IMR-90 (cell line): ENCODE results near the gene FLRT1. TPM values are rescaled to one million over a fixed set of nuclear protein-coding genes. Genes with fewer than 3 reads are reported as not detected.

Experiments
- ATAC-seq: fragments of 200-7000 bp; cut with Tn5 transposase; 2 replicates; pipeline ENCODE4 v1.9.1; 2020; ENCODE audit warnings: low read depth, mild to moderate bottlenecking, moderate library complexity
- BruUV-seq: library from RNA; stranded (reverse); fragments of 400-500 nt; replicated peaks from 2 replicates; lab custom pipeline; 2021; lab: Mats Ljungman, UMichigan
- CTCF ChIA-PET: fragments of 300-600 bp; formaldehyde crosslinking; extraction: SDS; loops from one replicate; lab custom pipeline; 2021; ENCODE audit warnings: antibody characterized with exemption; lab: Yijun Ruan, JAX
- POLR2A ChIA-PET: fragments of 300-600 bp; sonication (Branson Sonifier 250); formaldehyde crosslinking; loops from one replicate; lab custom pipeline; 2022; ENCODE audit warnings: antibody characterized with exemption; ENCODE audit not compliant: unreplicated experiment; lab: Charles Lee
- DNase-seq: peaks from one replicate; pipeline ENCODE4 v3.0.0; 2013
- H2AFZ ChIP-seq: replicated peaks from 2 replicates; pipeline ENCODE3; 2013; ENCODE audit warnings: low read length, mild to moderate bottlenecking; ENCODE audit not compliant: poor library complexity
- H2AK5ac ChIP-seq: 2 replicates; pipeline ENCODE4 v1.6.1; 2013; ENCODE audit warnings: low read depth, low read length, inconsistent platforms
- H2AK9ac ChIP-seq: replicated peaks from 2 replicates; pipeline ENCODE3; 2013; ENCODE audit warnings: mild to moderate bottlenecking, low read depth, low read length, moderate library complexity; ENCODE audit not compliant: poor library complexity
- H2BK120ac ChIP-seq: 2 replicates; pipeline ENCODE4 v1.6.1; 2013; ENCODE audit warnings: low read depth, low read length, inconsistent platforms
- H2BK15ac ChIP-seq: 3 replicates; pipeline ENCODE4 v1.6.1; 2013; ENCODE audit warnings: low read depth, low read length, inconsistent platforms
- H2BK20ac ChIP-seq: 2 replicates; pipeline ENCODE4 v1.6.1; 2013; ENCODE audit warnings: low read depth, mild to moderate bottlenecking, inconsistent platforms, low read length, moderate library complexity
- H2BK5ac ChIP-seq: 2 replicates; pipeline ENCODE4 v1.6.1; 2013; ENCODE audit warnings: mild to moderate bottlenecking, low read depth, low read length, inconsistent platforms; ENCODE audit not compliant: poor library complexity, severe bottlenecking
- H3K14ac ChIP-seq: replicated peaks from 2 replicates; pipeline ENCODE4 v1.6.1; 2013; ENCODE audit warnings: low read depth, low read length, inconsistent platforms
- H3K18ac ChIP-seq: 2 replicates; pipeline ENCODE4 v1.6.1; 2013; ENCODE audit warnings: low read depth, low read length, control low read depth
- H3K23ac ChIP-seq: 2 replicates; pipeline ENCODE4 v1.6.1; 2013; ENCODE audit warnings: low read depth, low read length, inconsistent platforms
- H3K27ac ChIP-seq: 2 replicates; pipeline ENCODE4 v1.5.1; 2013; ENCODE audit warnings: mild to moderate bottlenecking, control low read depth, low read length; ENCODE audit not compliant: insufficient read depth
- H3K27me3 ChIP-seq: 2 replicates; pipeline ENCODE4 v1.6.1; 2013; ENCODE audit warnings: low read length; ENCODE audit not compliant: control insufficient read depth, insufficient read depth
- H3K36me3 ChIP-seq: 2 replicates; pipeline ENCODE4 v1.6.1; 2013; ENCODE audit warnings: low read length, mixed read lengths; ENCODE audit not compliant: control insufficient read depth, insufficient read depth
- H3K4ac ChIP-seq: 2 replicates; pipeline ENCODE4 v1.6.1; 2013; ENCODE audit warnings: low read depth, low read length, inconsistent platforms
- H3K4me1 ChIP-seq: 2 replicates; pipeline ENCODE4 v1.6.1; 2013; ENCODE audit warnings: low read length, mixed read lengths; ENCODE audit not compliant: control insufficient read depth, insufficient read depth
- H3K4me2 ChIP-seq: 2 replicates; pipeline ENCODE4 v1.6.1; 2013; ENCODE audit warnings: low read depth, mild to moderate bottlenecking, control low read depth, low read length, moderate library complexity
- H3K4me3 ChIP-seq: 2 replicates; pipeline ENCODE4 v1.5.1; 2013; ENCODE audit warnings: low read depth, mild to moderate bottlenecking, control low read depth, low read length, moderate library complexity; ENCODE audit not compliant: insufficient read depth
- H3K56ac ChIP-seq: 2 replicates; pipeline ENCODE4 v1.6.1; 2013; ENCODE audit warnings: low read length, inconsistent platforms; ENCODE audit not compliant: insufficient read depth; ENCODE audit errors: extremely low read depth
- H3K79me1 ChIP-seq, 2 experiments: 2 replicates each; pipeline ENCODE4 v1.6.1; 2013; ENCODE audit warnings: low read length in 2 of 2, inconsistent platforms in 1 of 2, low read depth in 1 of 2
- H3K9ac ChIP-seq: 2 replicates; pipeline ENCODE4 v1.6.1; 2013; ENCODE audit warnings: low read depth, low read length, control low read depth
- H3K9me1 ChIP-seq: 2 replicates; pipeline ENCODE4 v1.6.1; 2013; ENCODE audit warnings: low read length, inconsistent platforms; ENCODE audit not compliant: insufficient read depth
- H3K9me3 ChIP-seq: 2 replicates; pipeline ENCODE4 v1.6.1; 2013; ENCODE audit warnings: low read length; ENCODE audit not compliant: control insufficient read depth, insufficient read depth
- H4K20me1 ChIP-seq: 2 replicates; pipeline ENCODE4 v1.6.1; 2013; ENCODE audit warnings: low read length, inconsistent platforms; ENCODE audit not compliant: insufficient read depth
- H4K5ac ChIP-seq: 2 replicates; pipeline ENCODE4 v1.6.1; 2013; ENCODE audit warnings: mild to moderate bottlenecking, low read depth, low read length, control low read depth
- H4K8ac ChIP-seq, 2 experiments: 2 replicates each; pipeline ENCODE4 v1.6.1; 2013; ENCODE audit warnings: low read depth in 2 of 2, low read length in 2 of 2, control low read depth in 1 of 2, inconsistent platforms in 1 of 2
- H4K91ac ChIP-seq: 2 replicates; pipeline ENCODE4 v1.6.1; 2013; ENCODE audit warnings: low read depth, low read length, inconsistent platforms; ENCODE audit not compliant: insufficient read depth
- BHLHE40 ChIP-seq: fragments of 150-350 bp; IDR thresholded peaks from 2 replicates; pipeline ENCODE4 v1.6.1; 2016; ENCODE audit warnings: mild to moderate bottlenecking, low read depth, low read length
- CEBPB ChIP-seq: IDR thresholded peaks from 2 replicates; pipeline ENCODE4 v1.6.1; 2012; ENCODE audit warnings: low read depth, low read length, improper control_type of control experiment
- FOS ChIP-seq: fragments of 150-350 bp; IDR thresholded peaks from 2 replicates; pipeline ENCODE4 v1.6.1; 2016; ENCODE audit warnings: low read depth, low read length
- MAFK ChIP-seq: IDR thresholded peaks from 2 replicates; pipeline ENCODE4 v1.6.1; 2012; ENCODE audit warnings: low read depth, low read length, improper control_type of control experiment
- NFE2L2 ChIP-seq: fragments of 150-350 bp; IDR thresholded peaks from 2 replicates; pipeline ENCODE4 v1.6.1; 2016; ENCODE audit warnings: low read depth, mild to moderate bottlenecking, low read length
- SMC3 ChIP-seq: fragments of 150-350 bp; IDR thresholded peaks from 2 replicates; pipeline ENCODE4 v1.6.1; 2016; ENCODE audit warnings: low read depth, mild to moderate bottlenecking, antibody characterized with exemption, low read length, moderate library complexity
- WGBS, 2 experiments: methylation state at CpG; one replicate each; pipeline versions ENCODE4 v1.1.5 to v1.1.7; 2013; ENCODE audit warnings: missing lambda C conversion rate in 2 of 2; ENCODE audit not compliant: insufficient read length in 1 of 2; ENCODE audit errors: extremely low coverage in 2 of 2; 5-methylcytosine and 5-hydroxymethylcytosine counted together
- dilution Hi-C: fragments of 300-500 bp; cut with HindIII; formaldehyde crosslinking; loops from one replicate; pipeline ENCODE4 v1.14.3; 2018; ENCODE audit warnings: low sequenced_read_pairs; ENCODE audit not compliant: unreplicated experiment
- in situ Hi-C: fragments of 300-500 bp; cut with MboI; formaldehyde crosslinking; loops from 3 replicates; pipeline ENCODE4 v1.14.3; 2019; ENCODE audit warnings: low sequenced_read_pairs, inconsistent platforms, mixed read lengths
- intact Hi-C: fragments of 100-400 bp; cut with micrococcal nuclease; formaldehyde crosslinking; loops from 2 replicates; pipeline ENCODE4 v1.10.0; 2022
- polyA plus RNA-seq, 3 experiments: library from polyadenylated mRNA; depleted of rRNA; stranded (reverse); fragments of >200 nt; gene quantifications; 2 replicates each; pipeline ENCODE4 v1.2.3, GENCODE V29; 2012; ENCODE audit warnings: low replicate concordance in 1 of 3
- total RNA-seq: library from RNA; depleted of rRNA; stranded (reverse); fragments of >200 nt; gene quantifications from 2 replicates; pipeline ENCODE4 v1.2.3, GENCODE V29; 2012
- TF ChIP-seq, protein P1 (sequence below): conservative IDR thresholded peaks from 2 replicates; pipeline ENCODE4 v1.5.1; 2012; ENCODE audit warnings: mild to moderate bottlenecking, low read depth, low read length, improper control_type of control experiment

The FLRT1 gene
- total and polyA plus RNA-seq, 2 of the 4 experiments (the other 2 are of a cell fraction) = under 0.01 to 0.07 TPM

GRCh38 chr11:64019106-64020037, 16.4 kb upstream of the FLRT1 start:
- ChIA-PET POLR2A (interaction anchor here (0.6 kb wide), 1 partner anchor 16 kb away, joined by 4 read pairs; the partner anchor contains the start of gene FLRT1), CTCF (no interaction called here)
- Histone ChIP-seq H2BK20ac (no peak overlapping the region), H2AFZ (no peak overlapping the region), H3K79me1 (no peaks in the 10 kb centered on the region), H3K9ac (no peak overlapping the region), H3K18ac (no peak overlapping the region), H4K91ac (no peak overlapping the region), H2BK5ac (no peak overlapping the region), H3K56ac (no peak overlapping the region), H3K4ac (no peak overlapping the region), H2AK5ac (no peak overlapping the region), H3K27me3 (peaks cover 9% of the 10 kb centered on the region), H3K9me1 (no peaks in the 10 kb centered on the region), H3K23ac (no peak overlapping the region), H3K14ac (no peak overlapping the region), H3K36me3 (no peaks in the 10 kb centered on the region), H3K4me1 (no peaks in the 10 kb centered on the region), H4K5ac (no peak overlapping the region), H4K8ac (no peak overlapping the region), H3K4me3 (no peak overlapping the region), H3K27ac (no peak overlapping the region), H3K9me3 (no peaks in the 10 kb centered on the region), H4K20me1 (0 out of 2 replicates have a peak, but pooled peaks cover 8% of the 10 kb centered on the region), H3K4me2 (no peak overlapping the region), H2AK9ac (no peak overlapping the region), H2BK120ac (no peak overlapping the region), H2BK15ac (no peak overlapping the region)
- DNase-seq = no peak
- intact Hi-C loops = no loop called here
- no peak for ATAC-seq
- 78% methylated on average over 18 of the region's 27 CpGs; no CpG with 5 or more reads in 1 of the 2 experiments for WGBS, 2 experiments
- dilution Hi-C loops = no loop called here
- TF ChIP-seq, protein P1, sequence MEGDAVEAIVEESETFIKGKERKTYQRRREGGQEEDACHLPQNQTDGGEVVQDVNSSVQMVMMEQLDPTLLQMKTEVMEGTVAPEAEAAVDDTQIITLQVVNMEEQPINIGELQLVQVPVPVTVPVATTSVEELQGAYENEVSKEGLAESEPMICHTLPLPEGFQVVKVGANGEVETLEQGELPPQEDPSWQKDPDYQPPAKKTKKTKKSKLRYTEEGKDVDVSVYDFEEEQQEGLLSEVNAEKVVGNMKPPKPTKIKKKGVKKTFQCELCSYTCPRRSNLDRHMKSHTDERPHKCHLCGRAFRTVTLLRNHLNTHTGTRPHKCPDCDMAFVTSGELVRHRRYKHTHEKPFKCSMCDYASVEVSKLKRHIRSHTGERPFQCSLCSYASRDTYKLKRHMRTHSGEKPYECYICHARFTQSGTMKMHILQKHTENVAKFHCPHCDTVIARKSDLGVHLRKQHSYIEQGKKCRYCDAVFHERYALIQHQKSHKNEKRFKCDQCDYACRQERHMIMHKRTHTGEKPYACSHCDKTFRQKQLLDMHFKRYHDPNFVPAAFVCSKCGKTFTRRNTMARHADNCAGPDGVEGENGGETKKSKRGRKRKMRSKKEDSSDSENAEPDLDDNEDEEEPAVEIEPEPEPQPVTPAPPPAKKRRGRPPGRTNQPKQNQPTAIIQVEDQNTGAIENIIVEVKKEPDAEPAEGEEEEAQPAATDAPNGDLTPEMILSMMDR = no peak
- TF ChIP-seq SMC3 (no peak), MAFK (no peak), FOS (no peak), NFE2L2 (no peak), CEBPB (no peak), BHLHE40 (no peak)
- in situ Hi-C loops = no loop called here
- BruUV-seq = no TSS peak
